ENCODE data around the gene PDZD2. TPM values are rescaled to one million over a fixed set of nuclear protein-coding genes. Genes with fewer than 3 reads are reported as not detected.

Gene PDZD2
- 2.2 and 2.3 TPM in 2 replicates for total RNA-seq (2021)
- Bru-seq, nascent RNA: percentile 23 among the genes with signal in this experiment
- BruChase-seq, experiment 1, labeled RNA remaining after a 2-hour chase: percentile 16 among the genes with signal in this experiment
- BruChase-seq, experiment 2, labeled RNA remaining after a 6-hour chase: percentile 18 among the genes with signal in this experiment
- long read RNA-seq, partial matches to known transcripts: 0 of 6 reads
- long read RNA-seq, other reads (novel, unspliced or antisense): 6 of 6 reads

DNA sequence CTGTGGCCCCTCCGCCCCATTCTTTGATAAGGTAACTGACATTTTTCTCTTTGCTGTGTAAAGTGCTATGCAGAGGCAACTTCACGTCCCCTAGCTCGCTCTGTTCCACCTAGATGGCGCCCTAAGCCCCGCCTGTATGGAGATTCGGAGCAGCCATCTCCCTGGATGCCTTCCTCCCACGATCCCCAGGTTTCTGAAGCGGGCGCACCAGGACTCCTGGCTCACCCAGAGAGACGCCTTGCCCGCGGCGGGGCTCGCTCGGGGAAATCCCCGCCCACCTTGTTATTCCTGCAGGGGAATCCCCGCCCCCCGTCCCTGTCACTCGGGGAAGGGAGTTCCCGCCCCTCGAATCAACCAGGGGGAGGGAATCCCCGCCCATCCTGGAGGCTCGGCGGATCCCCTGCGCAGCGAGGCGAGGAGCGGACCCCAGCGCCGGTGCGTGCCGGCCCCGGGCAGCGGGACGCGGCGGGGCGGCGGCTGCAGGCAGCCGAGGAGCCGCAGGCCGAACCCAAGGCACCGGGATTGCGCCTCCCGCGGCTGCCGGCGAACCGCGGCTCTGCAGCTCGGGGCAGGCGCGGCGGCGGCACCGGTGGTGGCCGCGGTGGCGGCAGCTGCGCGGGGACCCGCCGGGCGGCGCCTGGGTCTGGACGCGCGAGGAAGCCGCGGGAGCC is at the start of gene PDZD2:
TSS of gene PDZD2 (plus strand) at position 384 of the 671 bp plus-strand sequence.
- TF ChIP-seq, protein P1, sequence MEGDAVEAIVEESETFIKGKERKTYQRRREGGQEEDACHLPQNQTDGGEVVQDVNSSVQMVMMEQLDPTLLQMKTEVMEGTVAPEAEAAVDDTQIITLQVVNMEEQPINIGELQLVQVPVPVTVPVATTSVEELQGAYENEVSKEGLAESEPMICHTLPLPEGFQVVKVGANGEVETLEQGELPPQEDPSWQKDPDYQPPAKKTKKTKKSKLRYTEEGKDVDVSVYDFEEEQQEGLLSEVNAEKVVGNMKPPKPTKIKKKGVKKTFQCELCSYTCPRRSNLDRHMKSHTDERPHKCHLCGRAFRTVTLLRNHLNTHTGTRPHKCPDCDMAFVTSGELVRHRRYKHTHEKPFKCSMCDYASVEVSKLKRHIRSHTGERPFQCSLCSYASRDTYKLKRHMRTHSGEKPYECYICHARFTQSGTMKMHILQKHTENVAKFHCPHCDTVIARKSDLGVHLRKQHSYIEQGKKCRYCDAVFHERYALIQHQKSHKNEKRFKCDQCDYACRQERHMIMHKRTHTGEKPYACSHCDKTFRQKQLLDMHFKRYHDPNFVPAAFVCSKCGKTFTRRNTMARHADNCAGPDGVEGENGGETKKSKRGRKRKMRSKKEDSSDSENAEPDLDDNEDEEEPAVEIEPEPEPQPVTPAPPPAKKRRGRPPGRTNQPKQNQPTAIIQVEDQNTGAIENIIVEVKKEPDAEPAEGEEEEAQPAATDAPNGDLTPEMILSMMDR (conservative IDR thresholded peaks at IDR 0.05; ENCODE audit: low read depth, low read length): peak; percentile 54
- no peak for TF ChIP-seq EZH2 (IDR thresholded peaks at IDR 0.05; ENCODE audit: borderline replicate concordance, low read depth, low read length, poor library complexity, severe bottlenecking)
- POLR2A ChIA-PET (ENCODE audit: low non-redundant PET): no interaction called here
- no peaks in the 10 kb centered on the region for H3K36me3 ChIP-seq (ENCODE audit: insufficient read depth, low read length, poor library complexity, severe bottlenecking)
- peak; percentile 91 for DNase-seq (ENCODE audit: low spot score)
- H3K27me3 ChIP-seq (replicated peaks; ENCODE audit: insufficient read depth, low read depth, low read length, poor library complexity): peaks cover 13% of the 10 kb centered on the region
- no peaks in the 10 kb centered on the region for H3K9me3 ChIP-seq (ENCODE audit: low read depth, low read length, poor library complexity, severe bottlenecking)
- intact Hi-C loops (cut with micrococcal nuclease; ENCODE audit: unreplicated experiment): no loop called here
- H3K4me1 ChIP-seq (ENCODE audit: insufficient read depth, low read length, poor library complexity, severe bottlenecking): peaks cover 3% of the 10 kb centered on the region
- no TSS peak for BruUV-seq (replicated peaks)
- CTCF ChIA-PET: interaction anchor here (0.5 to 1.5 kb wide), 3 partner anchors 170 to 454 kb away, joined by 4 to 7 read pairs (median 6); no protein-coding TSS in a partner anchor
- H3K27ac ChIP-seq (ENCODE audit: low read depth, low read length, poor library complexity, severe bottlenecking): no peak within 1 kb of the TSS
- H3K4me3 ChIP-seq (ENCODE audit: low read depth, low read length, poor library complexity, severe bottlenecking): peak within 1 kb of the TSS; percentile 59

DNA sequence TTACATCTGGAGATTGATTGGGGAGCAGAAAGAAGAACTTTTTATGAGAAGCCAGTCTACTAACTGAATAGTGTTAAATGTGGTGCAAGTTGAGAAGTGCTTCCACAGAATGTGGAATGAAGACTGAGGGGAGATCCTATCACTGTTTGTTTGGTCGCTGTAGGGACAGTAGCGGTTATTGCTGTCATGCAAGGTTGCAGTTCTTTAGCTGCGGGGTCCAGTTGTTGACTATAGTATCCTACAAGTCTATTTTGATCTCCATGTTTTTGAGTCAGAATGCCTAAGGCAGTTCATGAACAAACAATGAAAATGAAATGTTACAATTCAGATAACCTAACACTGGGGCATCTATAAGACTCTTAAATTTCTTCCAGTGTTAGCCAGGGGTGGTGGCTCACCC is 45.3 kb upstream of the PDZD2 start:
- no peak for TF ChIP-seq EZH2 (IDR thresholded peaks at IDR 0.05; ENCODE audit: borderline replicate concordance, low read depth, low read length, poor library complexity, severe bottlenecking)
- TF ChIP-seq, protein P1 (conservative IDR thresholded peaks at IDR 0.05; ENCODE audit: low read depth, low read length): no peak
- intact Hi-C loops (cut with micrococcal nuclease; ENCODE audit: unreplicated experiment): no loop called here
- no peak for DNase-seq (ENCODE audit: low spot score)
- Histone ChIP-seq H3K9me3 (ENCODE audit: low read depth, low read length, poor library complexity, severe bottlenecking) (no peaks in the 10 kb centered on the region), H3K27ac (ENCODE audit: low read depth, low read length, poor library complexity, severe bottlenecking) (no peak overlapping the region), H3K4me1 (ENCODE audit: insufficient read depth, low read length, poor library complexity, severe bottlenecking) (no peaks in the 10 kb centered on the region), H3K4me3 (ENCODE audit: low read depth, low read length, poor library complexity, severe bottlenecking) (no peak overlapping the region), H3K27me3 (replicated peaks; ENCODE audit: insufficient read depth, low read depth, low read length, poor library complexity) (peaks cover 8% of the 10 kb centered on the region), H3K36me3 (ENCODE audit: insufficient read depth, low read length, poor library complexity, severe bottlenecking) (no peaks in the 10 kb centered on the region)
- CTCF ChIA-PET: interaction anchor here (0.6 kb wide), 1 partner anchor 89 kb away, joined by 3 read pairs; no protein-coding TSS in a partner anchor
- POLR2A ChIA-PET (ENCODE audit: low non-redundant PET): no interaction called here
- no TSS peak for BruUV-seq (replicated peaks)

DNA sequence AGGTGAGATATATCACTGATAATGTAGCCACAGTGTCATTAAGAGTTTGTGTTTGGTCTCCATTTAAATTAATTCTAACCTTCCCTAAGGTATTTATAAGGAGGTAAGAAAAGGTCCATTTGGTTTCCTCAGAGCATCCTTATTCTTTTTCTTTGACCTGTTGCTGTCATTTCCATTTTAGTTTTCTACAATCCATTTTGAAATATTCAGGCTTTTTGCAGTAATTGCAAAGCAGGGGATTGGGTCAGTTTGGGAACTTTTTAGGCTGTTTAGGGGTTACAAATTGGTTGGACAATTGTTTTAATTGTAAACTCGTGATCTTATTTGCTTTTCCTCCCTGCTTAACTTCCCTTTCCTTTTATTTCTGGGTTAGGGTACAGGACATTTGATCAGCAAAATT is 42.6 kb upstream of the PDZD2 start:
- Histone ChIP-seq H3K27me3 (replicated peaks; ENCODE audit: insufficient read depth, low read depth, low read length, poor library complexity) (peaks cover 8% of the 10 kb centered on the region), H3K27ac (ENCODE audit: low read depth, low read length, poor library complexity, severe bottlenecking) (no peak overlapping the region), H3K9me3 (ENCODE audit: low read depth, low read length, poor library complexity, severe bottlenecking) (no peaks in the 10 kb centered on the region), H3K4me1 (ENCODE audit: insufficient read depth, low read length, poor library complexity, severe bottlenecking) (no peaks in the 10 kb centered on the region), H3K4me3 (ENCODE audit: low read depth, low read length, poor library complexity, severe bottlenecking) (no peak overlapping the region), H3K36me3 (ENCODE audit: insufficient read depth, low read length, poor library complexity, severe bottlenecking) (no peaks in the 10 kb centered on the region)
- ChIA-PET CTCF (no interaction called here), POLR2A (ENCODE audit: low non-redundant PET) (no interaction called here)
- BruUV-seq (replicated peaks): no TSS peak
- intact Hi-C loops (cut with micrococcal nuclease; ENCODE audit: unreplicated experiment): no loop called here
- no peak for TF ChIP-seq EZH2 (IDR thresholded peaks at IDR 0.05; ENCODE audit: borderline replicate concordance, low read depth, low read length, poor library complexity, severe bottlenecking)
- TF ChIP-seq, protein P1 (conservative IDR thresholded peaks at IDR 0.05; ENCODE audit: low read depth, low read length): no peak
- no peak for DNase-seq (ENCODE audit: low spot score)
